Activated naive CD8-positive, alpha-beta T cell treated with anti-CD3 and anti-CD28 coated beads, Interleukin-2, amount 50 U/mL, for 24 hours (primary cell): Measurements from ENCODE around the gene CYBRD1.

Experiments used
- ATAC-seq: fragments of 150-1000 bp; cut with Tn5 transposase; one replicate; pipeline ENCODE4 v1.10.0; 2021
- DNase-seq: peaks from one replicate; pipeline ENCODE4 v3.0.0; 2021
- H3K27ac Mint-ChIP-seq: one replicate; pipeline ENCODE4 v1.8.0; 2021; ENCODE audit warnings: mild to moderate bottlenecking, mixed read lengths
- H3K27me3 Mint-ChIP-seq: one replicate; pipeline ENCODE4 v1.8.0; 2021; ENCODE audit warnings: mixed read lengths
- H3K36me3 Mint-ChIP-seq: one replicate; pipeline ENCODE4 v1.8.0; 2021; ENCODE audit warnings: low read depth, mixed read lengths
- H3K4me1 Mint-ChIP-seq: one replicate; pipeline ENCODE4 v1.8.0; 2021; ENCODE audit warnings: mixed read lengths
- H3K4me3 Mint-ChIP-seq: one replicate; pipeline ENCODE4 v1.8.0; 2021; ENCODE audit warnings: mild to moderate bottlenecking, moderate library complexity, mixed read lengths
- H3K9me3 Mint-ChIP-seq: one replicate; pipeline ENCODE4 v1.8.0; 2021; ENCODE audit warnings: mixed read lengths

The CYBRD1 gene

DNA sequence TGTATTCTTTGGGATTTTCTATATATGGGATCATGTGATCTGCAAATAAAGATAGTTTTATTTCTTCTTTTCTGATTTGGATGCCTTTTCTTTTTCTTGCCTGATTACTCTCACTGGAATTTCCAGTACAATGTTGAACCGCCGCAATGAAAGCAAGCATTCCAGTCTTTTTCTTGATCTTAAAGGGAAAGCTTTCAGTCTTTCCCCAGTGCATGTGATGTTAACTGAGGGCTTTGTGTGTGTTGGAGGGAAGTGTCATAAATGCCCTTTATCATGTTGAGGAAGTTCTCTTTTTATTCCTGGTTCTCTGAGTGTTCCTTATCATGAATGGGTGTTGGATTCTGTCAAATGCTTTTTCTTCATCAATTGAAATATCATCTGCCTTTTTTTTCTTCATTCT, 16.9 kb upstream of the CYBRD1 start:
- peaks cover 4% of the 10 kb centered on the region for H3K9me3 Mint-ChIP-seq

DNA sequence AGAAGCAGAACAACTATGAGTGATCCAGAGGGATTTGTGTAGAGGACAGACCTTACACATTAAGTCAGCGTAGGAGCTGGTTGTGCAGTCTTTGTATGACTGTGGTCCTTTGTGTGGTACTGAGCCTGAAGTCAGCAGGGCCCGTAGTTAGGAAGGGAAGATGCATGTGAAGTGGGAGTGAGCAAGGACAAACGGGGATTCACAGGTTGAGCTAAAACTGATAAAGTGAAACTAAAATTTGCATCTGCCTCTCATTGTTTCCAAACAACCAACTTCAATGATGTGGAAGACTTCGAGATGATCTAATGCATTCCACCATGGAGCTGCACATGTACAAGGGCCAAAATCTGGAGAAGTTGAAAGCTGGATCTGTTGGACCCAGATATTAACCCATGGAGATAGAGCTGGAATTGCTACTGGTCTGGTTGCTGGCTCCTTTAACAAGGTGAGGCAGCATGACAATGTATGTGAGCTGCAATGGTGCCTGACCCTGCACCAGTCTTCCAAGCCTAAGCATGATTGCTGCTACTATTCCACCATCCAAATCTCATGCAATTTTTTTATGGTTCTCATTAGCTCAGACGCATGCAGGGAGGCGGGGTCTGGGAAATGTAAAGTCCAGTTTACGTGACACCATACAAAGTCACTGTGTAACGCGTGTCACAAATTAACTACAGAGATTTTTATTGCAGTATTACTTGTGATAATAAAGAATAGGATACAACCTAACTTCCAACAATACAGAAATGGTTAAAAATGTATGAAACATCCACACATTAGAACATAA, 12.1 kb upstream of the CYBRD1 start:
- Mint-ChIP-seq H3K27me3 (no peaks in the 10 kb centered on the region), H3K27ac (no peak overlapping the region), H3K4me3 (no peak overlapping the region), H3K4me1 (peaks cover 12% of the 10 kb centered on the region), H3K9me3 (no peaks in the 10 kb centered on the region), H3K36me3 (no peaks in the 10 kb centered on the region)
- no peak for DNase-seq
- ATAC-seq: peak; percentile 84

More for the DNA sequence above, 16.9 kb upstream of the CYBRD1 start:
- no peak overlapping the region for H3K4me3 Mint-ChIP-seq
- ATAC-seq (no peak), DNase-seq (no peak)
- no peaks in the 10 kb centered on the region for H3K27me3 Mint-ChIP-seq
- peaks cover 5% of the 10 kb centered on the region for H3K4me1 Mint-ChIP-seq
- H3K36me3 Mint-ChIP-seq: no peaks in the 10 kb centered on the region
- no peak overlapping the region for H3K27ac Mint-ChIP-seq

DNA sequence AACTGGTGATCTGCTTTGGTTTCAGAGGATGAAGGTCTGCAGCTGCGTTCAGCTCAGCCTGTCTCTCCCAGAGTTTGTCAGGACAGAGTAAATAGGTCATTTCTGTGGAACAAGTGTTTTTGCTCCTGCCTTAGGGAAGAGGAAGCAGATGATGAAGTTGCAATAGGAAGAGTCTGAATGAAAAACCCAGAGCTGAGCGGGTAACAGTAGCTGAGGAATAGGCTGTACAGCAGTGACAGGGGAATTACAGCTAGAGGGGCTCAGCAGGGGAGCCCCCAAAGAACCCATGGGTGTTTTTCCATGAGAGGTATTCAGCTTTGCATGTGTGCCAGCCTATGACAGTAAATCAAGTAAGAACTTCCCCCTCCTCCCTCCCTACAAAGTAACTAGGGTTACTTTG, 10.3 kb upstream of the CYBRD1 start:
- DNase-seq (no peak), ATAC-seq (no peak)
- Mint-ChIP-seq H3K27ac (no peak overlapping the region), H3K9me3 (no peaks in the 10 kb centered on the region), H3K27me3 (no peaks in the 10 kb centered on the region), H3K36me3 (no peaks in the 10 kb centered on the region), H3K4me1 (peaks cover 12% of the 10 kb centered on the region), H3K4me3 (no peak overlapping the region)

DNA sequence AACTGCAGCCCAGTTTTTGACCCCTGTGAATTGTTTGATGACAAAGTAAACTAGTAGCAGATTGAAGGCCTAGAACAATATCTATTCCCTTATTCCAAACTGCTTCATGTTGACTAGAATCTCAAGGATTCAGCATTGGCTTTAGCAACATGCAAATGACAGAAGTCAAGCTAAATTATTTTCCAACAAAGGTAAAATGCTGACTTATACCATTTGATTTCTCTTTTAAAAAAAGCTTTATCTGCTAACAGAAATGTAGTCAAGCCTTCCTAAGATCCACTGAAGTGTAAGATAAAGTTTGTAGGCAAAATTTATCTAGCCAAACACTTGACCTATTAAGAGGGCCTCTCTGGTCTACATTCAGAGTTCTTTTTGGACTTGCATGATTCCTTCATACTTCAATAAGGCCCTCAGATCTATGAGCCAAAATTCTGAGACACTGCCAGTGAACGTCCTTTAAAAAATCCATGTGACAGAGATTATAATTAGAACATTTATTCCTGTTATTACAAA, 9.5 kb upstream of the CYBRD1 start:
- Mint-ChIP-seq H3K4me3 (no peak overlapping the region), H3K4me1 (peaks cover 12% of the 10 kb centered on the region), H3K9me3 (no peaks in the 10 kb centered on the region), H3K27me3 (no peaks in the 10 kb centered on the region), H3K27ac (no peak overlapping the region), H3K36me3 (no peaks in the 10 kb centered on the region)
- ATAC-seq: no peak
- DNase-seq: no peak

DNA sequence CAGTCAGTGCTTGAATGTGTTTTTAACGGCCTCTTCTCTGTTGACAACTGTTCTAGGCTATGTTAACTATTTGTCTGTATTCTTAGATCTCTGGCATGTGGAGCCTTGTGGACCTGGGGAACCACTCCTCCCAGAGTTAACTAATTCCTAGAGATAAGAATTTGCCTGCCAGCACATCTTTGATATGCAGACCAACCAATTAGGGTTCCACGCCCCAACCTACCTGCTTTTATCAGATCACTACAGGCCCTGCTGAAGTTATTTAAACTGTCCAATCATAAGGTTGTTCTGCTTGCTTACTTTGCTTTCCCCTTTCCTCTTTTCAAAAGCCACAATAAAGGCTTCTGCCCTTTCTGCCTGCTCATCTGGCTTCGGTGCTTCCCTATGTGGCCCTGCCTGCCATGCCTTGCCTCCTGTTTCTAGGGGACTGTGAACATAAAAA, 8.5 kb upstream of the CYBRD1 start:
- no peaks in the 10 kb centered on the region for H3K36me3 Mint-ChIP-seq
- H3K27ac Mint-ChIP-seq: peak overlapping the region; percentile 17
- H3K4me1 Mint-ChIP-seq: peaks cover 12% of the 10 kb centered on the region
- no peak overlapping the region for H3K4me3 Mint-ChIP-seq
- H3K9me3 Mint-ChIP-seq: no peaks in the 10 kb centered on the region
- DNase-seq (no peak), ATAC-seq (no peak)
- no peaks in the 10 kb centered on the region for H3K27me3 Mint-ChIP-seq

DNA sequence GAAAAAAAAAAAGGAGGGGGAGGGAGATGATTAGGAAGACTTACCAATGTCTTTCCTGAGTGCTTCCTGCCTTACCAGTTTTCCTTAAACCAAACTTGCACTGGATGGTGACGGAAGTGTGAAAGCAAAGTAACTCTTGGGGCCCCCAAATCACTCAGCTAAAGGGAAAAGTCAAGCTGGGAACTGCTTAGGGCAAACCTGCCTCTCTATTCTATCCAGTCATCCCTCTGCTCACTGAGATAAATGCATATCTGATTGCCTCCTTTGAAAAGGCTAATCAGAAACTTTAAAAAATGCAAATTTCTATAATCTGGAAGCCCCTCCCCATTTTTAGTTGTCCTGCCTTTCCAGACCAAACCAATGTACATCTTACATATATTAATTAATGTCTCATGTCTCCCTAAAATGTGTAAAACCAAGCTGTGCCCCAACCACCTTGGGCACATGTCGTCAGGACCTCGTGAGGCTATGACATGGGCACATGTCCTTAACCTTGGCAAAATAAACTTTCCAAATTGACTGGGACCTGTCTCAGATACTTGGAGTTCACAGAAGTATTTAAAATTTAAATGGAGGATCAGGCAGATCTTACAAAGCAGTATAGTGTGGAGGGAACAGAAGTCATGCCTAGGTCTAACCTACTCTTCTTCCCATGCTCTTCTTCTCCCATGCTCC, 7.2 kb upstream of the CYBRD1 start:
- H3K27me3 Mint-ChIP-seq: peaks cover 7% of the 10 kb centered on the region
- DNase-seq (no peak), ATAC-seq (no peak)
- no peak overlapping the region for H3K27ac Mint-ChIP-seq
- no peaks in the 10 kb centered on the region for H3K9me3 Mint-ChIP-seq
- no peaks in the 10 kb centered on the region for H3K36me3 Mint-ChIP-seq
- peaks cover 8% of the 10 kb centered on the region for H3K4me1 Mint-ChIP-seq
- H3K4me3 Mint-ChIP-seq: no peak overlapping the region

DNA sequence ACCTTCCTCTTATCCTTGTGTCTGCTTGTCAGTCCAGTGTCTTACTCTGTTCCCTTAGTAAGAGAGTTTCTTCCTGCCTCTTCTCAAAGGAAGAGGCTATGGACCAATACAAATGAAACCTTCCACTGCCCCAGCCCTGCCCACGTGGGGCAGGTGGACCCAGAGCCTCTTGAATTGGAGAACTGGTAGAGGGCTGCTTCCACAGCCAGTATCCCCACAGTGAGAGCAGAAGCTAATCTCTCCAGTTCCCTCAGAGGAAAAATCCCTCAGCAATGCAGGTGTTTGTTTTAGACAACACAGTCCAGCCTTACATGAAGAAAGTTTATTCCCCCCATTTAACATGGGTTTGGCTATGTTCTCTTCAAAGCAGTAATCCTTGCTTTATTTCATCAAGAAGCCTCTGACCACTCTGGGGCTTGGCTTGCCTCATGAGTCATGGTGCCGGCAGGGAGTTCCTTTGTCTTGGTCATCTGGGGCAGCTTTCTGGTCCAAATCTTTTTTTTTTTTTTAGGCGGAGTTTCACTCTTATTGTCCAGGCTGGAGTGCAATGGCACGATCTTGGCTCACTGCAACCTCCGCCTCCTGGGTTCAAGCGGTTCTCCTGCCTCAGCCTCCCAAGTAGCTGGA, 6.5 kb upstream of the CYBRD1 start:
- H3K27ac Mint-ChIP-seq: no peak overlapping the region
- no peak for ATAC-seq
- peaks cover 7% of the 10 kb centered on the region for H3K4me1 Mint-ChIP-seq
- no peak overlapping the region for H3K4me3 Mint-ChIP-seq
- no peaks in the 10 kb centered on the region for H3K36me3 Mint-ChIP-seq
- no peak for DNase-seq
- peaks cover 12% of the 10 kb centered on the region for H3K27me3 Mint-ChIP-seq
- no peaks in the 10 kb centered on the region for H3K9me3 Mint-ChIP-seq

DNA sequence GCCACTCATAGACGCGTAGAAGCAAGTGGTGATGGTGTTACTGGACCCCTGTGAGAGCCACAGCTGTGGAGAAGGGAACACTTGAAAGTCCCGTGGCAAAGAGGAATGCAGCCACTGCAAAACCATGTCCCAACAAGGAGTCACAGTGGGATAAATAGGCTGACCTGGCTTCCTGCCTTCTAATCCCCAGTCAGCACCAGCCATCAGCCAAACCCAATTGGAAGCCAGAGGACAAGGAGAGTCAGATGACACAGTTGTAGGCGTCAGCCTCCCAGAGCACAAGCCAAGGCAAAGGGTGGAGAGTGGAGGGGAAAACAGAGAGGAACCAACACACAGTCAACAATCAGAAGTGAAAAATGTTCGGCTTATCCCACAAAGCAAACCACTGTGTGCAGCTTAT, 5.5 kb upstream of the CYBRD1 start:
- Mint-ChIP-seq H3K9me3 (no peaks in the 10 kb centered on the region), H3K36me3 (no peaks in the 10 kb centered on the region), H3K4me3 (no peak overlapping the region), H3K4me1 (peaks cover 9% of the 10 kb centered on the region), H3K27me3 (peaks cover 22% of the 10 kb centered on the region), H3K27ac (no peak overlapping the region)
- ATAC-seq: no peak
- no peak for DNase-seq

DNA sequence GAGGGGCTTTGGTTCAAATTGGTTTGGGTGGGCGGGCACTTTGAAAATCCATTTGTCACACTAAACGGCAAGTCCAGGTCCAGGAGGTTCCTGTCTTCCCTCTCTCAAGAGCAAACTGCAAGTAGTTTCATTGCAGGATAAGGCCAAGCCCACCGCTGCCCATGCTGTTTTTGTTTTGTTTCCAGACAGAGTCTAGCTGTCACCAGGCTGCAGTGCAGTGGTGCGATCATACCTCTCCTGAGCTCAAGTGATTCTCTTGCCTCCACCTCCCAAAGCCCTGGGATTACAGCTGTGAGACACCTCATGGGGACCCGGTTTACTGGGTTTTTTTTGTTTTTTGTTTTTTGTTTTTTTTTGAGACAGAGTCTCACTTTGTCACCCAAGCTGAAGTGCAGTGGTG, 1.8 kb upstream of the CYBRD1 start:
- H3K9me3 Mint-ChIP-seq: no peaks in the 10 kb centered on the region
- peaks cover 11% of the 10 kb centered on the region for H3K4me1 Mint-ChIP-seq
- ATAC-seq: no peak
- no peak overlapping the region for H3K27ac Mint-ChIP-seq
- DNase-seq: no peak
- H3K36me3 Mint-ChIP-seq: no peaks in the 10 kb centered on the region
- no peak overlapping the region for H3K4me3 Mint-ChIP-seq
- peaks cover 45% of the 10 kb centered on the region for H3K27me3 Mint-ChIP-seq

DNA sequence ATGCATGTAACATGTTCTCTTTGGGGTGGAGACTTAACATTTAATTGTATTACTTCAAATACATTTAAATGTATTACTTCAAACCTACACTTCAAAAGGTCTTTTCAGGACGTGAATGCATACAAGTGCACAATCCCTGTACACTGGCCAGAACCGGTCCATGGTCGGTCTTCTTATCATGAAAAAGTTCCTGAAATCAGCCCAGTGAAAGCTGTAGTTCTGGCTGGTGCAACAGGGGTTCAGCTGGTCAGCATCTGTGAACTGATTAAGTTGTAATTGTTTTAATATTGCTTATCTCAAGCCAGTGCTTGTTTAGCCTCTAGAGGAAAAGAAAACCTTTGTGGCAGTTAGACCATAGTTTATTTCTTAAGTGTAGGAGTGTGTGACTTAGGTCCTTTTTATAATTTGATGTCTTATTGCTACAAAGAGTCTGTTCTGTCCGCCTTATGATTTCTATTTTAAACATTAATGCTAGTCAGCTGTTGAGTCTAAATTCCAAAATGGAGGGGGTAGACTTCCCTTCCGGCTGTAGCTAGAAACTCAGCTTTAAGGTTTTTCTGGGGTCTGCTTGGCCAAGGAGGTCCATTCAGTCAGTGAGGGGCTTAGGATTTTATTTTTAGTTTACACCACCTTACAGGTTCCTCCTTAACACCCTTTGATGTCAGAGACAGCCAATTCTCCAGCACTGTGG, 768 bp upstream of the CYBRD1 start:
- peaks cover 11% of the 10 kb centered on the region for H3K4me1 Mint-ChIP-seq
- H3K27ac Mint-ChIP-seq: peak overlapping the region; percentile 46
- no peaks in the 10 kb centered on the region for H3K9me3 Mint-ChIP-seq
- peak overlapping the region; percentile 81 for H3K4me3 Mint-ChIP-seq
- H3K27me3 Mint-ChIP-seq: peaks cover 45% of the 10 kb centered on the region
- ATAC-seq (no peak), DNase-seq (no peak)
- no peaks in the 10 kb centered on the region for H3K36me3 Mint-ChIP-seq

DNA sequence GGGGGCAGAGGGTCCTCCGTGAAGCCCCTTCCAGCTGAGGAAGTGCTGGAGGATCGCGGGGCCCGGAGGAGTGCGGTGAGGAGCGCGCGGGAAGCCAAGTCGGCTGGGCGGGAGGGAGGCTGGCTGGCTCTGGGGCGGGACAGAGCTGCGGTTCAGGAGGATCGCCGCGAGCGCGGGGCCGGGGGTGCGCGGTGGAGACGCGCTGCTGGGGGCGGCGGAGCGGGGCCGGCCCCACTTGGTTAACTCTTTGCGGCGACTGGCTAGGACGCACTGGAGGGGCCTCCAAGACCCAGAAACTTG, 464 bp downstream of the CYBRD1 start:
- peaks cover 11% of the 10 kb centered on the region for H3K4me1 Mint-ChIP-seq
- ATAC-seq (peak; percentile 37), DNase-seq (peak; percentile 29)
- peaks cover 49% of the 10 kb centered on the region for H3K27me3 Mint-ChIP-seq
- H3K36me3 Mint-ChIP-seq: no peaks in the 10 kb centered on the region
- H3K4me3 Mint-ChIP-seq: peak overlapping the region; percentile 81
- no peaks in the 10 kb centered on the region for H3K9me3 Mint-ChIP-seq
- H3K27ac Mint-ChIP-seq: peak overlapping the region; percentile 59

DNA sequence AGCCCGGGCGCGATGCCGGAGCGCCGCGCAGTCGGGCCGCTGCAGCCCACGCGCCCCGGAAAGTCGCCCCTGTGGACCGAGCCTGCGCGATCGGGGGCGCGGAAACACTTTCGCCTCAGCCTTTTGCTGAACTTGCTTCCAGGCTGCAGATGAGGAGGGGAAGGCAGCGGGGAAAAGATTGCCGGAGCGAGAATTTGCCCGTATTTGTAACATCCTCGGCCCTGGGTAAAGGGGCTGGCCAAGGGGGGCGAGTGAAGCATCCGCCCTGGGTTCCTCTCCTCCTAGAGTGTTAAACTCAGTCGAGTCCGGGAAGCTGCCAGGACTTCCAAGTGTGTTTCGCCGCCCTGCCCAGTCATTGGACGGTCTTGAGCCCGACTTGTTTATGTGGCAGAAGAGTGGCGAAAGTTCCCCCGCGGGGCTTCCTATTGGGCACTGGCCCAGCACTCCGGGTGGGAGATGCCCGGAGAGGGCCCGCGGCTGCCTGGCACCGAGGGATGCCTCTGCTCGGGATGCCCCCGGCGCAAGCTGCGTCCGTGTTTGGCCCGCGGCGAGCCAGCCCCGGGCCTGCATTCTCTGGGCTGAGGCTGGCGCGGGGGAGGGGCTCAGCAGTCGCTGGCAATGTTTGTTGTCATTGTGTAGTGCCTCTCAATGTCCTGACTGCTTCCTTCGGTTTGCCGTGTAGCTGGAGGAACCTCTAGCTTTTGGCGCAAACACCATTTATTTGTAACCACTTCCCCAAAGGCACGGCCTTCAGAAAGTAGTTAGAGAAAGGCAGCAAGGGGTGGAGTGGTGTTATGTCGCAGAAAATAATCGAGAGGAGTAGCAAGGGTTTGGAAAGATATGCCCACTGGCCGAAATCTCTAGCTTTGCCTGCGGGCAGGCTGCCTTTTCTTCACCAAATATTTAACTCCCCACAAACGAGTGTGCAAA, 1.1 kb downstream of the CYBRD1 start:
- H3K27me3 Mint-ChIP-seq: peaks cover 52% of the 10 kb centered on the region
- peak; percentile 27 for DNase-seq
- no peaks in the 10 kb centered on the region for H3K36me3 Mint-ChIP-seq
- no peaks in the 10 kb centered on the region for H3K9me3 Mint-ChIP-seq
- H3K4me1 Mint-ChIP-seq: peaks cover 11% of the 10 kb centered on the region
- no peak overlapping the region for H3K27ac Mint-ChIP-seq
- peak; percentile 41 for ATAC-seq
- peak overlapping the region; percentile 81 for H3K4me3 Mint-ChIP-seq

DNA sequence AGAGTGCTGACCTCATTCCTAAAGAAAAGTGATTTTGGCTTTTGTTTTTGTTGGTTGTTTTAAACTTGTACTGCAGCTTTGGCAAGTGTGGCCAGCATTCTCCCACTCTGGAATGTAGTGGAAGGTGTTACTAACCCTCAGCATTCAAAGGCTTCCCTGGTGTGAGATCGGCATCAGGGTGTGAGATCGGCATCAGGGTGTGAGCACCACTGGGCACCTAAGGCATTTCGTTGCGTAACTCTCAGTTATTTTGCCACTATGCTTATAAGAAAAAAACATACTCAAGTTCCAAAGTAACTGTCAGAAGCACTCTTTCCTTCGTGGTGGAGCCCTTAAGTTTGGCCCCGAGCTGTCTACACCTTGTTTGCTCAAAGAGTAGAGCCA, 1.7 kb downstream of the CYBRD1 start:
- ATAC-seq (no peak), DNase-seq (no peak)
- Mint-ChIP-seq H3K36me3 (no peaks in the 10 kb centered on the region), H3K9me3 (no peaks in the 10 kb centered on the region), H3K4me1 (peaks cover 11% of the 10 kb centered on the region), H3K27ac (no peak overlapping the region), H3K4me3 (peak overlapping the region; percentile 81), H3K27me3 (peaks cover 52% of the 10 kb centered on the region)

DNA sequence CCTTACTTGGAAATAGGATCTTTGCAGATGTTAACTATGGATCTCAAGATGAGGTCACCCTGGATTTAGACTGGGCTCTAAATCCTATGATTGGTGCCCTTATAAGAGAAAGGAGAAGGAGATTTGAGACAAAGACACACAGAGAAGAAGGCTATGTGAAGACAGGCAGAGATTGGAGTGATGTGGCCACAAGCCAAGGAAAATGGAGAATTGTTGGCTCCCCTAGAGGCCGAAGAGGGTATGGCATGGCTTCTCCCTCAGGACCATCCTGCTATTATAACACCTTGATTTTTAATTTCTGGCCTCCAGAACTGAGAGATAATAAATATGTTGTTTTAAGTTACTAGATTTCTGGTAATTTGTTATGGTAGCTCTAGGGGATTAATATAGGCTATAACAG, 7.6 kb downstream of the CYBRD1 start:
- no peaks in the 10 kb centered on the region for H3K4me1 Mint-ChIP-seq
- peaks cover 27% of the 10 kb centered on the region for H3K27me3 Mint-ChIP-seq
- no peak overlapping the region for H3K27ac Mint-ChIP-seq
- ATAC-seq: no peak
- DNase-seq: peak; percentile 29
- no peaks in the 10 kb centered on the region for H3K36me3 Mint-ChIP-seq
- H3K9me3 Mint-ChIP-seq: peaks cover 6% of the 10 kb centered on the region
- H3K4me3 Mint-ChIP-seq: no peak overlapping the region
